Bone marrow (tissue), 2 donors: ENCODE results near the gene CDHR3.
"Not testable (repeated sequence)": the region's sequence is repeated elsewhere in the genome, so short reads cannot be mapped to it uniquely, and the experiment has no call there.

ENCODE experiments used
- DNase-seq, 2 donors: peaks; one replicate each; lab custom pipeline; 2025; lab: John Stamatoyannopoulos, UW

CDHR3 gene

DNA sequence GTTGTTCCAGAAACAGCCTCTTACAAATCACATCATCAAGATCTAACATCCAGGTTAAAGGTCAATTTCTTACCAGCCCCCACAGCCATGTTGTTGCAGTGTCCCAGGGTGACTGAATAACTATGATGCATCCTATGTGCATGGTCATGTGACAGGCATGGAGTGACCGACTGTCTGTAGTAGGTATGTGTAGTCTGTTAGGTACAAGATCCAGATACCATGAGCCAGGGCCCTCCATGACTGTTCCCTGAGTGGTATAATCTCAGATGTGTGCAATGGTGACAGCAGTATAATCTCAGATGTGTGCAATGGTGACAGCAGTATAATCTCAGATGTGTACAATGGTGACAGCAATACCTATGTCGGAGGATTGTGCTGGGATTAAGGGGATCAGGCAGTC is 8.8 kb downstream of the CDHR3 start:
- no peak for DNase-seq

DNA sequence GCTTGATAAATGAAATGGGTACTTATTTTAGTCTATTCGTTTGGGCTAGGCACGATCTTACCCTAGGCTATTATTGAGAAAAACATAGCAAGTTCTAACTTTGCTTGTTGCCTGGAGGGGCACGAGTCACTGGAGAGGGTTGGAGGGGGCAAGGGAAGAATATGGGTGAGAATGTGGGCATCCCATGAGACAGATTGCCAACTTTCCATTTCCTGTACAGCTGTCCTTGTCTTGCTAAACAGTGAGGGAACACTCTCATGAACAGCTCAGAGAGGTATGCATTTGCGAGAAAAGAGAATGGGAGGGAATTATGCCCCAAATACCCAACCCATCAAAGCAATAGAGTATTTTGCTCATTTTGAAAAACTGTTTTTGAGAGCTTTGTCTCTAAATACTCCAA is 9.2 kb downstream of the CDHR3 start:
- DNase-seq = no peak

DNA sequence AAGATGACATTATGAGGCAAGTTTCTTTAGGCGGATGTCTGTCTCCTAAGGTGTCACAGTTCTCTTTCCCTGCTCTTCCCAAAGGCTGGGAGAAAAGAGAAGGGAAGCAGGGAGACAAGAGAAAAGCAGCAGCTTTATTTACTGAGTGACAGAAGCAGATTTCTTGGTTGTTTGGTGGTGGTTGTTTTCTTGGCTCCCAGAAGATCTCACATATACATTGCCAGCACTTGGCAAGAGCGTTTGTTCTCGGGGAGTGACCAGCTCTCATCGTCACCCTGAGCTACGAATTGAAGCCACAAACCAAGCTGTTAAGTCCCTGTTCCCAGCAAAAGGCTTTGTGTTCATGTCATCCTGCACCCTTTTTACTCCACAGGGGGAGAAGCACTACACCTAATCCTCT is 11.4 kb downstream of the CDHR3 start:
- no peak for DNase-seq

DNA sequence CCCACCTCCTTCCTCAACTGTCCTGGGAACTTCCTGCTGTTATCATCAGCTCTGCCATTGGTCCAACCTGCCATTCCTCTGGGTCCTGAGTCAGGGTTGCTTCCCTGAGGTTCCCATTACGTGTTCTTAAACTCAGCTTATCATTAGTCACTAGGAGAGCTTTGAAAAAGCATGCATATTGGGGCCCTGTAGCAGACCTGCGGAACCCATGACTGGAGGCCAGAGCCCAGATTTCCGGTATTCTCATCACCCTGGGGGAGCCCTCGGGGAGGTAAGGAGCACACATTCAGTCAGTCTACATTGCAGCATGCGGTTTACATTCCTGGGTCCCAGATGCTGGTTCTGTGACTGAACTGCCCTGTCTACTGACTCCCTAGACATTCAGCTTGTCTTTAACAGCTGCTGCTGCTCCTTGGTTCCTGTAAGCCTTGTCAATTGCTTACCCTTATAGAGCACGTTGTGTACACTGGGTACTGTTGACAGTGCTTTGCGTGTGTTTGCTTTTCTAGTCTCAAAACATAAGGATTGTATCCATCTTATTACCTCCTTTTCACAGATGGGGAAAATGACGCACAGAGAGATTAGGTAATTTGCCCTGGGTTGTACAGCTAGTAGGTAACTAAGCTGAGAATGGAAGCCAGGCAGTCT is 12.8 kb downstream of the CDHR3 start:
- no peak for DNase-seq

DNA sequence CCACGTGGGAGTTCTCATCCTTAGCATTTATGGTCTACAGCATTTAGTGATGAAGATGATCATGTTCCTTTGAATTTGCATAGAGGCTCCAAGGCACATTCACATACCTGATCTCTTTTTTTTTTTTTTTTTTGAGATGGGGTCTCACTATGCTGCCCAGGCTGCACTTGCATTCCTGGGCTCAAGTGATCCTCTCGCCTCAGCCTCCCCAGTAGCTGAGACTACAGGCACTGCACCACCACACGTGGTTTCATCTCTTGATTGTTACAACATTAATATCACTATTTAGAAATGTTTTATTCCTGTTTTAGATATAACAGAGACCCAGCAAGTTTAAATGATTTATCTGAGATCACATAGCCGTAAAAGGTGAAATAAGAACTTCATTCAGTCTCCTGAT is 13.8 kb downstream of the CDHR3 start:
- no peak for DNase-seq

DNA sequence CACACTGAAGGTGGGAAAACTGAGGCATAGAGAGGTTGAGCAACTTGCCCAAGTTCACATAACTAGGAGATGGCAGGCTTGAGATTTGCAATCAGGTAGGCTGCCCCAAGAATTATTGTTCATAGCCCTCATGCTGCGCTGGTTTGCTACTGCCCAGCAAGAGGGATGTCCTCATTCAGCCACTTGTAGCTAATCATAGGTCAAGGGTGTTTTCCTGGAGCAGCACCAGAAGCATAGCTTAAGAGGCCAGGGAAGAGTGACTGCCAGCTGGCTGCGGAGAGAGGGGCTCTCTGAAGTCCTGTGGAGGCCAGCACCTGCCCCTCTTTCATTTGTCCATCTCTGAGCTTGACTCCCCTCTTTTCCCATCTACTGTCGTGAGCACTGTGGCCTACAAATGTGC is 15.0 kb downstream of the CDHR3 start:
- no peak for DNase-seq

DNA sequence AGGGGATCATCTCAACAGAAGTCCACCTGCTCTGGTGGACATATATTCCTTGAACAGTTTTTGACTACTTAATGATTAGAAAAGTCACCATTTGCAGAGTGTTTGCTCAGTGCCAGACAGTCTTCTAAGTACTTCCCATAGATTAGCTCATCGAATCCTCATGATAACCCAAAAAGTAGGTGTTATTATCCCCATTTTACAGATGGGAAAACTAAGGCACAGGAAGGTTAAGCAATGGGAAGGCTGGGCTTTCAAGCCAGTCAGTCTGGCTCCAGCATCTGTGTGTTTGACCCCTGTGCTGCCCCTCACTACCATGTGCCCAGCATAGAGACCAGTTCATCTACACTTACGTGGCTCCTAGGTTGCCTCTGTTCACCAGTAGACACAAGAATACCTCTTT is 15.9 kb downstream of the CDHR3 start:
- no peak for DNase-seq

DNA sequence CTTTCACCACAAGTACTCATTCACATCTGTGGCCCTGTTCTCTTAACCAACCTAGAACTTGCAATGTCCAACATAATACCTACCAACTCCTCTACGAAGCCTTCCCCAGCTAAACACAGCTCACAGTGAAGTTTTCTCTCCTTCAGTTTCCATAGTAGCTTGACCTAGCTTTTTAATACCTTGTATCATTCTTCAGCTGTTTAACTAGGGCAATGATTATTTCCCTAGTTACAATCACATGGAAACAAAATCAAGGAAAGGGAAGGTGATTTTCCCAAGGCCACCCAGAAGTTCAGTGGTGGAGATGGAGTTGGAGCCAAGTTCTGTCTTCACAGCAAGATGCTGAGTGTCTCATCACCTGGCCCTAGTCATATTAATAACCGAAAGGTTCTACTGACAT is 16.3 kb downstream of the CDHR3 start:
- DNase-seq = no peak

DNA sequence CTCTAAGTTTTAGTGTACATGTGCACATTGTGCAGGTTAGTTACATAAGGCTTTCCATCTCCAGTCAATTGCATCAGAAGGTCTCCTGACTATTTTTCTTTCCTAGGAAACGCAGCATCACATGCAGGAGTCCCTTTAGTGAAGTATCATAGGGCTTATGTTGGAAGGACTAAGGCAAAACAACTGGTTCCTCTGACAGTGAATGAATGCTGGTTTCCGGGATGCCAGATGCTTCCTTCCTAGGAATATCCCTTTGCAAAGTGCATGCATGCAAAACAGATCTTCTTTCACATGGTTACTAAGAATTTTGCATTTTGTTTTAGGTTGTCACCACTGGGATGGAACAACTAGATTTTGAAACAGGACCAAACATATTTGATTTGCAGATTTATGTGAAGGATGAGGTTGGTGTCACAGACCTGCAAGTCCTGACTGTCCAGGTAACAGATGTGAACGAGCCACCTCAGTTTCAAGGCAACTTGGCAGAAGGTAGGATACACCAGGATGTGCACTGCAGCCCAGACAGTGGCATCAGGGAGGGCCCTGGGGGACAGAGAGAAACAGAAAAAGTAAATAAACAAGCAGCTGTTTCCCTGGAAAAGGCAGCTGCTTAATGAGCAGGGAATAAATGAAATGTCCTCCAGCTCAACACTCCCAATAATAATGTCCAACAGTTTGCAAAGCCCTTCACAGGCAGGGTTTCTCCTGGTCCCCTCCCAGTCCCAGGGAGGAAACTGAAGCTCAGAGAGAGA is 17.8 kb downstream of the CDHR3 start:
- DNase-seq = no peak

DNA sequence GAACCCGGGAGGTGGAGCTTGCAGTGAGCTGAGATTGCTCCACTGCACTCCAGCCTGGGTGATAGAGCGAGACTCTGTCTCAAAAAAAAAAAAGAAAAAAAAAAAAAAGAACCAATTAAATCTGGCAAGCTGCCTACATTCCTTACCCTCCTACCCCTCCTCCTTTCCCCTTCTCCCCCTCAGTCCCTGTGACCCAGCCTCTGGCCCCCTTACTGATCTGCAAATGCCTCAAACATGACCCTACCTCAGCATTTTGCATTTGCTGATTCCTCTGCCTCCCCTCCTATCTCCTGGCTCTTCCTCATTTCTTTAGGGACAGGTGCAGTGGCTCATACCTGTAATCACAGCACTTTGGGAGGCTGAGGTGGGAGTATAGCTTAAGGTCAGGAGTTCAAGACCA is 19.3 kb downstream of the CDHR3 start:
- no peak for DNase-seq

DNA sequence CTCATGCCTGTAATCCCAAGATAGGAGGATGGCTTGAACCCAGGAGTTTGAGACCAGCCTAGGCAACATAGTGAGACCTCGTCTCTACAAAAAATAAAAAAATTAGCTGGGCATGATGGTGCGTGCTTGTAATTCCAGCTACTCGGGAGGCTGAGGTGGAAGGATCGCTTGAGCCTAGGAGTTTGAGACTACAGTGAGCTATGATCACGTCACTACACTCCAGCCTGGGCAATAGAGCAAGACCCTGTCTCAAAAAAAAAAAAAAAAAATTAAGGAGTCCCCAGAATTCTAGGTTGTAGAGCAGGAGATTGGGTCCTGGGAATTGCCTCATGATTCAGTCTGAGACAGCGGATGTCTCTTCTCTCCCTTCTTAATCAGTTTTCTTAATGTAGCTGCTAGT is 21.7 kb downstream of the CDHR3 start:
- DNase-seq = not testable (repeated sequence)

DNA sequence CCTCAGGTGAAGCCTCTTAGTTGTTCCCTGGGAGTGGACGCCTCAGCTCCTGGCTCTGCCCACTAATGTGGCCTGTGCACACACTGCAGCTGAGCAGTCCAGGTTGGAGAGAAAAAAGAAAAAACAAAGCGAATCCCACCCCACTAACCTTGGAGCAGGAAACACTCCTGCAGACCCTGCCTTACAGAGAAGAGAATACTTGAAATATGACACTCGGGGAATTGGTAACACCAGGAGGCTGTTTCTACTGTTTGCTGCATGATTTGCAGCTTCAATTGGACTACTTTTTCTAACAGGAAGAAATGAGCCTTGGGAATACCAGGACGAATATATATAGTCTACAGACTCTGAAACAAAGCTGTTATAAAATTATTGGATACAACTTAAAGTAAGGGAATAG is 22.2 kb downstream of the CDHR3 start:
- DNase-seq = no peak

DNA sequence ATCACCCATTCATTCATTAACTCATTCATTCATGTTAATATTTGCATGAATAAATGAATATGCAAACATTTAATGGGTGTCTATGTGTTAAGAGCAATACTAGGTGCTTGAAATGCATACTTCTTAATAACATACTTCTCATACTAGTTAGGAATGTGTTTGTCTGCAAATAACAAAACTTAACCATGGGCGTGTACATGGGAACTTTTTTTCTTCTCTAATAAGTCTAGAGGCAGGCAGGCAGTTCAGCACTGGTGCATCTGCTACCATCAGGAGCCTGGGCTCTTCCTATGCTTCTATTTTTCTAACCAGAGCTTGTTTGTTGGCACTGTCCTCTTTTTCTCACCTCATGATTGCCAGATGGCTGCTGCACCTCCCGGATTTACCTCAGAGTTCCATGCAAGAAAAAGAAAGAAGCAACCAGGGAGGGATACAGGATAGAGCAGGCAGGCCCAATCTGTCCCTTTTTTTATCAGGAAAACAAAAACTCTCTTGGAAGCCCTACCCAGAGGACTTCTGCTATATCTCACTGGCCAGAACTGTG is 22.7 kb downstream of the CDHR3 start:
- no peak for DNase-seq

DNA sequence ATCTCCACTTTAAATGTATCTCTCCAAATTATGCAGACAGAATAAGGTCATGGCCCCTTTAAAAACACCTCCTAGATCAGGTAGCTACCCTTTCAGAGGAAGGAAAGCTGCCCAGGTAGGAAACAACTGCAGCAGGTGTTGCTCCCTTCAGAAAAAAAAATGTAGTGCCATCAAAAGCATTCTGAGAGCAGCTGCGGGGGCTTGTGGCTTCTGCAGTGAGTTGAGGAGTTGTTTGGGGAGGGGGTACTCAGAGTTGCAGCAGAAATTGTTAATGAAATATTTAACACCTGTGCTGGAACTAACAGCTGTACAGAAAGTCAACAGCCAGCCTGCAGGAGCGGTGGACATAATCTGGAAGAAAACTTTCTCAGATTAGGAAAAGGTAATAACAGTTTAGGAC is 24.0 kb downstream of the CDHR3 start:
- DNase-seq = no peak

DNA sequence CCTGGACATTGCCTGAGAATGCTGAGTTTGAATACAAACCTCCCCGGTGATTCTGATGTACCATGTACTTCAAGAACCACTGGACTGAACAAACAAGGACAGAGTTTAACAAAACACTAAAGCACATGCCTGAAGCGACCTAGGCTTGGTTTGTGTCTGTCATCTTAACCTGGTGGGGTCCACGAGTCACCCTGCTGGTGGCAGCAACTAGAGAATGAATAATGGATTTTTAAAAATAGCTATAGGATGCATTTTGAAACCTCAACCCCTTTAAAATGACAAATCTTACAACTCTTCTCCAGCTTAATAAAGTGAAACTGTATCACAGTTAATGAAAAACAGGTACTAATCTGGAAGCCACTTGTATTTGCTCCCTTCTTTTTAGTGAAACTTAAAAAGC is 25.2 kb downstream of the CDHR3 start:
- DNase-seq = no peak

DNA sequence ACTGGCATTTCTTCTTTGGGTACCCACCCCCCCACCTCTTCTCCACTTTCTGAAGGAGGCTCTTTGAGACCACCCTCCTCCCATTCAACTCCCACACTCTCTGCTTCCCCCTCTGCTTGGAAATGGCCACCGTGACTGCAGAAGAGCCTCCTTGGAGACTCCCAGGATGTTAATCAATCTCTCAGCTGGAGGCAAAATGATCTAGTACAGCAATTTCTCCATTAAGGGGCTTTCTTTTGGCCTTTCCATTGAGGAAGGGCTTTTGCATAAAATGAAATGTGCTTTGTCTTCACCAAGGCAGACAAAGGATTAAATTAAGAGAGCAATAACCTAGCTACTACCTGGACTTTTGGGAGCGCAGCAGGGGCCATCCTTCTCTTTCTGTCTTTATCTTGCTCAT is 26.1 kb downstream of the CDHR3 start:
- no peak for DNase-seq

DNA sequence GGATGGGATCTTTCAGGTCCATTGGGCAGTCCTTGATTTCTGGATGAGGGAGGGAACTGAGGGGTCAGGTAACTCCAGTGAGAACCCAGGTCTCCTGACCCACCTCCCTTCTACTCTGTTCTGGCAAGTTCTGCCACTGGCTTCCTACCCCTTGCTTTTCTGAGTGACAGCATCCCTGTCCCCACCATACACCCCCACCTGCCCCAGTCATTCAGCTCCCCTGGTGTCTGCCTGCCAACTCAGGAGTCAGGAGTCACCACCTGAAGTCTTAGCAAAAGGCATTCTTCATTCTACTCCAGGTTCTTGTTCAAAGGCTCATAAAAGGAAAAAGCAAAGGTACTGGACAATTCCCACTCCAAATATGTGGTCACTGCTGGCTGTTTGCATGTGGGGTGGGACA is 26.6 kb downstream of the CDHR3 start:
- no peak for DNase-seq

DNA sequence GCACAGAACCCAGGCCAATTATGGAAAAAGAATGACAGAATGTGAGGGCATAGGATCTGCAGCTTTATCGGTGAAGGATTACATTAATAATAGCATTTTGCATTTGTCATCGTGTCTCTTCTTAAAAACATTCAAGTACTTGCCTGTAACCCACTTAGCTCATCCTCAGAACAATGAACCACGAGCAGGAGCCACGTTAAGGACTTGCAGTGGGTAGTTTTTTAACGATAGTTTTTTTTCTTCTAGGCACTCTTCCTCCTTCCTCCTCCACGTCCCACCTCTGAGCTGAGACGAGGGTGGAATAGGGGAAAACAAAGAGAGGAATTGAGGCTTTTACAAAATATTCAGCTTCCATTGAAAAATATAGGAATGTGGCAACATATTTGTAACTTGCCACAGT is 27.1 kb downstream of the CDHR3 start:
- DNase-seq = no peak

DNA sequence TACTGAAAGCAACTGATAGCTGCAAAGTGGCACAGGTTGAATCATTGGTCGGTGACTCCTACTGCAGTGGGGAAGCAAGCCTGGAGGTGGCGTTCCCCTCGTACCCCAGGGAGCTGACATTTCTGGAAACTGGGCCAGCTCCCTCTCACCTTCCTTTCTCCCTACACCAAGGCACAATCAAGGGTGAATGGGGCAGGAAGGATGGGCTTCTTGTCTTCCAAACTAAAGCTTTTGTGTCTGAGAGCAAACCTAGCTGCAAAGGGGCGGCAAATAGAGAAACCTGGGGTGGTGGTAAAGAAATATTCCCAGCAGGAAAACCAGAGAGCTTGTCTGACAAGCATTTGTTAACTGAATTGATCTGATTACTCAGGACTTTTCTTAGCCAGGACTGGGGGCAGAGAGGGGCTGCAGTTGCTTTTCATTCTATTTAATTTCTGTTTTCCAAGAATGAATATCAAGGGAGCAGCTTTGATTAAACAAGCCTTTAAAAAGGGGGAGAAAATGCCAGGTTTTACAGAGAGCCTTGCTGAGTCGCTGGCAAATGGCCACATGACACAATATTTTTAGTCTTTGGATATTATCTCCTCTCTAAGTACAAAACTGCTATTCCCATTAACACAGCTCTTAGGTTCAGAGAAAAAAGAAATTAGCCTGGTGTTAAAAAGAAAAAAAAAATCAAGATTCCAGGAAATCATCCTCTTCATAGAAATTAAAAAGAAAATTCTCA is 27.8 kb downstream of the CDHR3 start:
- no peak for DNase-seq

DNA sequence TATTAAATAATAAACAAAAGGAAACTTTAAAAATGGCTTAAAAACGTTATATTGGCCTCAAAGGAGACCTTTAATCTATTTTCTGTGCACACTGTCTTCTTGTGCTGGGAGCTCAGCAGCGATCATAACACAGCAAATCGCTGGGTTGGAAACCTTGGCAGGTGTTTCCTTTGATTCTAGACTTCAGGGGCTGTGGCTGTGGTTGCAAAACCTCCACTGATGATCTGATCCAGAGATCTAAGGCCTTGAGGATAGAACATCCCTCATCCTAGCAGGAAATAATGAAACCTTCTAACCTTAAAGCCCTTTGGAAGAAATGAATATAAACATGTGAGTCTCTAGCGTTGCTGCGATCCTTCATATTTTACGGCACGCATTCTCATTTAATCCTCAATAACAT is 29.8 kb downstream of the CDHR3 start:
- DNase-seq = no peak

DNA sequence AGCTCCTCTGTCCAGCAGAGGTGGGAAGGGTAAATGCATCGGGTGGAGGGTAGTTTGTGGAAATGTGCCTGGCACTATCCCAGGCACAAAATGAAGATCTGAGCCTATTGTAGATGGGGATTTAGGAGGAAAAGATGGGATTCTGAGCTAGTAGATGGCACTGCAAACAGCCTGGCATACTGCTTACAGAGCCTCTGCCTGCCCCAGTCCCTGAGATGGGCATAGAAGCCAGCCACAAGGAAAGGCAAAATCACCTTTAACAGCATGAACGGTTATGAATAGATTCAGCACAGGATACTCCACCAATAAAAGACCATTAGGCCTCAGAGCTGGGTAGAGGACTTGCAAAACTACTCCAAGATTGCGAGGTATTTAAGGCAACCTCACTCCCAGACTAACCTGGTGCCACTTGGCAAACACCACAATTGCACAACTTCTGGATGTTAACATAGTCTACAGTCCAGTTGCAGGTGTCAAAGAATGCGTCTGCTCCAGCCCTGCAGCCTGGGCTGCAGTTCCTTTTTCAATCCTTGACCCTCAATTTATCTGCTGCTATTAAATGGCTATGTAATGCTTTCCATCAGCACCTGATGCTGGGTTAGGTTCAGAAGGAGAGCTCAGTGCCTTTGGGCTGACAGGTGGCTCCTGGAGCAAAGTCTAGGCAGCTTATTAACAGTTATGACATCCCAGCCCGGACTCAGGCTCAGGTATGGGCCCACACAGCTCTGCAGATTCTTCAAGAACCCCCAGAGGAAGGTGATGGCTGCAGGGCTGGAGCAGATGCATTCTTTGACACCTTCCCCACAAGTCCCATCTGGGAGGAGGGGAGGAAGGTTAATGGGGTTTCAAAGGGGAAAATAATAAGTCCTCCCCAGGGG is 34.0 kb downstream of the CDHR3 start:
- DNase-seq = no peak

DNA sequence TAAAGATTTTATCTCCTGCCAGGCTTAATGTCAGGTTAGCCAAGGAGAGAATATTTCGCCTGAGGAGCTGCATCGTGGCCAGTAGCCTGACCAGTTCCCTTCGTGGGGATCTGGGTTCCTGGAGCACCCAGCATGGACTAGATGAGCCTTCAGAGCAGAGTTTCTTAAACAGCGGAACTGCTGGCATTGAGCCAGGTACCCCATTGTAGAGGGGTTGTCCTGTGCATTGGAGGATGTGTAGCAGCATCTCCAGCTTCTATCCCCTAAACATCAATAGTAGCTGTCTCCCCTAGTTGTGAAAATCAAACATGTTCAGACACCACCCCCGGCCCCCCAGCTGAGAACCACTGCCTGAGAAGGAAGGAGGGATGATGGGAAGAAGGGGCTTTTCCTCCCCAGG is 36.2 kb downstream of the CDHR3 start:
- DNase-seq = no peak
